ENCODE results near the gene FARP1. TPM values are rescaled to one million over a fixed set of nuclear protein-coding genes. Genes with fewer than 3 reads are reported as not detected.

Gene FARP1
- total RNA-seq, 1 donor from 2014 or later: 17.7 TPM

DNA sequence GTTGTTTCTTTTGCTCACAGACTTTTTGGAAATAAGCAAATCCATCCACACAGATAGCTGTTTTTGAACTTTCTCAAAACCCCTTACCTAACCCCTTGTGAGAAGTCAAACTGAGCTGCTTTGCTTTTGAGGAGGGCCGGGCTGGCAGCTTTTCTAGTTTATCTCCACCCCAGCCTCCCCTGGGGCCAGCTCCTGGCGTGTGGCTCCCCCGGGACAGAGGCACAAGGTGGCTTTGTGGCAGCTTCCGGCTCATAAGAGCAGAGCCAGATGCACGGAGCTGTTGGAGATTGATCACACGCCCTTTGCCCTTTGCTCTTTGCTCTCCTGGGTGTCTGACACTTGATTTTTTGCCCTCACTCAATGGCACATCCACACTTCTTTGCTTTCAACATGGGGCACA, 59.1 kb downstream of the FARP1 start:
- DNase-seq (ENCODE audit: extremely low spot score in 2 of 2): no peak
- Histone ChIP-seq H3K27ac (no peak overlapping the region), H3K4me1 (peaks cover 8% of the 10 kb centered on the region), H3K4me3 (no peak overlapping the region), H3K27me3 (no peaks in the 10 kb centered on the region), H3K36me3 (no peaks in the 10 kb centered on the region), H3K9me3 (peaks cover 3% of the 10 kb centered on the region)
- intact Hi-C loops (cut with DNase I): no loop called here
- TF ChIP-seq, protein P1, sequence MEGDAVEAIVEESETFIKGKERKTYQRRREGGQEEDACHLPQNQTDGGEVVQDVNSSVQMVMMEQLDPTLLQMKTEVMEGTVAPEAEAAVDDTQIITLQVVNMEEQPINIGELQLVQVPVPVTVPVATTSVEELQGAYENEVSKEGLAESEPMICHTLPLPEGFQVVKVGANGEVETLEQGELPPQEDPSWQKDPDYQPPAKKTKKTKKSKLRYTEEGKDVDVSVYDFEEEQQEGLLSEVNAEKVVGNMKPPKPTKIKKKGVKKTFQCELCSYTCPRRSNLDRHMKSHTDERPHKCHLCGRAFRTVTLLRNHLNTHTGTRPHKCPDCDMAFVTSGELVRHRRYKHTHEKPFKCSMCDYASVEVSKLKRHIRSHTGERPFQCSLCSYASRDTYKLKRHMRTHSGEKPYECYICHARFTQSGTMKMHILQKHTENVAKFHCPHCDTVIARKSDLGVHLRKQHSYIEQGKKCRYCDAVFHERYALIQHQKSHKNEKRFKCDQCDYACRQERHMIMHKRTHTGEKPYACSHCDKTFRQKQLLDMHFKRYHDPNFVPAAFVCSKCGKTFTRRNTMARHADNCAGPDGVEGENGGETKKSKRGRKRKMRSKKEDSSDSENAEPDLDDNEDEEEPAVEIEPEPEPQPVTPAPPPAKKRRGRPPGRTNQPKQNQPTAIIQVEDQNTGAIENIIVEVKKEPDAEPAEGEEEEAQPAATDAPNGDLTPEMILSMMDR (IDR thresholded peaks at IDR 0.05): no peak
- TF ChIP-seq POLR2AphosphoS5 (IDR thresholded peaks at IDR 0.05; ENCODE audit: insufficient read depth in 1 of 2, low read depth in 1 of 2) (no peak), POLR2A (IDR thresholded peaks at IDR 0.05) (no peak)

DNA sequence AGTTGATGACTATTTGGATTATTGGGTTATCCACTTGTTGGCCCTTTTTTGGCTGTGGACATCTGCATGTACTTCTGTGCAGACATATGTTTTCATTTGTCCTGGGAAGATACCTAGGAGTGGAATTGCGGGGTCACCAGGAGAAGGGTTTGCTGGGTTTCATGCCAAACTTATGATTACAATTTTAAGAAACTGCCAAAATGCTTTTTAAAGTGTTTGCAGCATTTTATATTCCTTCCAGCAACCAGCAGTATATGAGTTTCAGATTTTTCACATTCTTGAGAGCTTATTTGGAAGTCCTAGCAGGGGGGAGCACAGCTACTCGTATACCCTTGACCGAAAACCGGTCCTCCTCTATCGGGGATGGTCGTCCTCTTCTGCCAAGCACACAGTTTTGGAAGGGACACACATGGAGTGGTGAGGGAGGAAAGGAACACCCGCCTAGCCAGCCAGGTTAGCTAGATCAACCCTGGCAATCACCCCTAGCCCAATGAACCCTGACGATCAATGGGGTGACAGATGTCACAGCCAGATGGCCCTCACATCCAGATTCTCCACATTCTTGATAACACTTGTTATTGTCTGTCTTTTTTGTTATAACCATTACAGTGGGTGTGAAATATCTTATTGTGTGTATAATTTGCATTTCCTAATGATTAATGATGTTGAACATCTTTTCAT, 60.9 kb downstream of the FARP1 start:
- intact Hi-C loops (cut with DNase I): no loop called here
- Histone ChIP-seq H3K4me3 (no peak overlapping the region), H3K27ac (no peak overlapping the region), H3K27me3 (no peaks in the 10 kb centered on the region), H3K36me3 (no peaks in the 10 kb centered on the region), H3K9me3 (peaks cover 3% of the 10 kb centered on the region), H3K4me1 (peaks cover 15% of the 10 kb centered on the region)
- TF ChIP-seq POLR2A (IDR thresholded peaks at IDR 0.05) (no peak), POLR2AphosphoS5 (IDR thresholded peaks at IDR 0.05; ENCODE audit: insufficient read depth in 1 of 2, low read depth in 1 of 2) (no peak)
- TF ChIP-seq, protein P1 (IDR thresholded peaks at IDR 0.05): no peak
- no peak for DNase-seq (ENCODE audit: extremely low spot score in 2 of 2)

DNA sequence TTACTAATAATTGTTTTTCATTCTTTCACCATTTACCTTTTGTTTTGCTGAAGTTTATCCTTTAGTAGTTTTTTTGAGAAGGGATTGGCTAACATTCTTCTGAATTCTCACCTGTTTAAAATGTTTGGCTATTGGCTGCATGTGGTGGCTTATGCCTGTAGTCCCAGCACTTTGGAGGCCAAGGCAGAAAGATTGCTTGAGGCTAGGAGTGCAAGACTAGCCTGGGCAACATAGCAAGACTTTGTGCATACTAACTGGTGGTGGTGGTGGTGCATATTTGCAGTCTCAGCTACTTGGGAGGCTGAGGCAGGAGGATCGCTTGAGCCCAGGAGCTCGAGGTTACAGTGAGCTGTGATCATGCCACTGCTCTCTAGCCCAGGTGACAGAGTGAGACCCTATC, 61.7 kb downstream of the FARP1 start:
- H3K27ac ChIP-seq: no peak overlapping the region
- peaks cover 3% of the 10 kb centered on the region for H3K9me3 ChIP-seq
- no peaks in the 10 kb centered on the region for H3K36me3 ChIP-seq
- H3K4me3 ChIP-seq: no peak overlapping the region
- TF ChIP-seq, protein P1 (IDR thresholded peaks at IDR 0.05): no peak
- TF ChIP-seq POLR2A (IDR thresholded peaks at IDR 0.05) (no peak), POLR2AphosphoS5 (IDR thresholded peaks at IDR 0.05; ENCODE audit: insufficient read depth in 1 of 2, low read depth in 1 of 2) (no peak)
- peaks cover 15% of the 10 kb centered on the region for H3K4me1 ChIP-seq
- no peak for DNase-seq (ENCODE audit: extremely low spot score in 2 of 2)
- intact Hi-C loops (cut with DNase I): no loop called here
- H3K27me3 ChIP-seq: no peaks in the 10 kb centered on the region

DNA sequence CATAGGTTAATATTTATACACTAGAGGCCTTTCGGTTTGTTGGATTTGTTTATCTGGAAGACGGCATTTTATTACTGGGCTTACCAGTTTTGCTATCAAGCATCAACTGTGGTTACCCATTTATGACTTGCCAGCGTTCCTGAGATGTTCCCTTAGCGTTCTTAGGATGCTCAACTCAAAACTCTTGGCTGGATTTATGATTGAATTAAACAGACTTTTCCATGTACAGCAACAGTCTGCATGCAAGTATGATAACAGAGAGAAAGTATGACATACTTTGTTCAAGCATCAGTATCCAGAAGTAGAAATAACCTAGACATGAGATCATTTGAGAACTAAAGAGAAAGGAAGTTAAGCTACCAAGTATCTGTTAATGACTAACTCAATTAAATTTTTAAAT, 64.1 kb downstream of the FARP1 start:
- H3K27me3 ChIP-seq: no peaks in the 10 kb centered on the region

DNA sequence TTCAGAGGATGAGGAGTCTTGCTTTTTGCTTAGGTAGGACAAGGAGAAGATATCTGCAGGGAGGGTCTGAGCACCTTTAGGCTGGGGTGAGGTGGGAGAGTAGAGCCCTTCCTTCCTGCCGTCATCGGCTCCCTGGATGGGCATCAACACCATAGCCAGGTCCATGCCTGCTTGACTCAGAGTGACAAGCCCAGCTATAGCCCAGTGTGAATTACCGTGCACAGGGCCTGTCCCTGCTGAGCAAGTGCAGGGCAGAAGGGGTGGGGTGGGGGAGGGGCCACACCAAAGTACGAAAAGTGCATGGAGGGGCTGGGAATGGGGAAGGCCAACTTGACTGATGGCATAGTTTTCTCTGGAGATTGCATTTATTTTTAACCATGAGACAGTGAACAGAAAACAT, 64.5 kb downstream of the FARP1 start:
- TF ChIP-seq POLR2A (IDR thresholded peaks at IDR 0.05): no peak
- TF ChIP-seq, protein P1 (IDR thresholded peaks at IDR 0.05): no peak
- TF ChIP-seq POLR2AphosphoS5 (IDR thresholded peaks at IDR 0.05; ENCODE audit: insufficient read depth in 1 of 2, low read depth in 1 of 2): no peak
- Histone ChIP-seq H3K4me3 (no peak overlapping the region), H3K36me3 (no peaks in the 10 kb centered on the region), H3K27ac (no peak overlapping the region), H3K9me3 (peaks cover 3% of the 10 kb centered on the region), H3K27me3 (no peaks in the 10 kb centered on the region), H3K4me1 (peaks cover 15% of the 10 kb centered on the region)
- intact Hi-C loops (cut with DNase I): no loop called here
- no peak for DNase-seq (ENCODE audit: extremely low spot score in 2 of 2)

More for the DNA sequence above, 64.1 kb downstream of the FARP1 start:
- H3K27ac ChIP-seq: no peak overlapping the region
- no peak overlapping the region for H3K4me3 ChIP-seq
- TF ChIP-seq, protein P1 (IDR thresholded peaks at IDR 0.05): no peak
- TF ChIP-seq POLR2A (IDR thresholded peaks at IDR 0.05): no peak
- TF ChIP-seq POLR2AphosphoS5 (IDR thresholded peaks at IDR 0.05; ENCODE audit: insufficient read depth in 1 of 2, low read depth in 1 of 2): no peak
- H3K4me1 ChIP-seq: peaks cover 15% of the 10 kb centered on the region
- H3K9me3 ChIP-seq: peaks cover 3% of the 10 kb centered on the region
- no peak for DNase-seq (ENCODE audit: extremely low spot score in 2 of 2)
- H3K36me3 ChIP-seq: no peaks in the 10 kb centered on the region
- intact Hi-C loops (cut with DNase I): no loop called here
